B cell (primary cell): ENCODE results near the gene AWAT1.

ENCODE experiments used
- EZH2 ChIP-seq: IDR thresholded peaks from 2 replicates; pipeline ENCODE4 v1.6.1; 2012; ENCODE audit warnings: borderline replicate concordance, low read depth, mild to moderate bottlenecking, moderate library complexity, low read length; ENCODE audit not compliant: insufficient read depth, poor library complexity, severe bottlenecking
- TF ChIP-seq, protein P1 (sequence below): fragments of 200-600 bp; IDR thresholded peaks from one replicate; pipeline ENCODE4 v1.8.0; 2022; ENCODE audit warnings: antibody characterized with exemption, mild to moderate bottlenecking

- TF ChIP-seq, protein P1, sequence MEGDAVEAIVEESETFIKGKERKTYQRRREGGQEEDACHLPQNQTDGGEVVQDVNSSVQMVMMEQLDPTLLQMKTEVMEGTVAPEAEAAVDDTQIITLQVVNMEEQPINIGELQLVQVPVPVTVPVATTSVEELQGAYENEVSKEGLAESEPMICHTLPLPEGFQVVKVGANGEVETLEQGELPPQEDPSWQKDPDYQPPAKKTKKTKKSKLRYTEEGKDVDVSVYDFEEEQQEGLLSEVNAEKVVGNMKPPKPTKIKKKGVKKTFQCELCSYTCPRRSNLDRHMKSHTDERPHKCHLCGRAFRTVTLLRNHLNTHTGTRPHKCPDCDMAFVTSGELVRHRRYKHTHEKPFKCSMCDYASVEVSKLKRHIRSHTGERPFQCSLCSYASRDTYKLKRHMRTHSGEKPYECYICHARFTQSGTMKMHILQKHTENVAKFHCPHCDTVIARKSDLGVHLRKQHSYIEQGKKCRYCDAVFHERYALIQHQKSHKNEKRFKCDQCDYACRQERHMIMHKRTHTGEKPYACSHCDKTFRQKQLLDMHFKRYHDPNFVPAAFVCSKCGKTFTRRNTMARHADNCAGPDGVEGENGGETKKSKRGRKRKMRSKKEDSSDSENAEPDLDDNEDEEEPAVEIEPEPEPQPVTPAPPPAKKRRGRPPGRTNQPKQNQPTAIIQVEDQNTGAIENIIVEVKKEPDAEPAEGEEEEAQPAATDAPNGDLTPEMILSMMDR: no peak
- TF ChIP-seq EZH2: no peak
Observed at GRCh38 chrX:70254063-70254400, 19.6 kb downstream of the AWAT1 start.
